ENCODE data around the gene TGM1. TPM values are rescaled to one million over a fixed set of nuclear protein-coding genes. Genes with fewer than 3 reads are reported as not detected.

The TGM1 gene
- total and polyA plus RNA-seq, 10 of the 15 experiments (the other 5 are each of a cell fraction or from before 2014, with no cell fraction given), result 0.05 to 5.9 (median 1.8) TPM

GRCh38 chr14:24212924-24213865 is 49.8 kb downstream of the TGM1 start, which contains the start of gene CHMP4A (continued):
- TF ChIP-seq, protein P1, sequence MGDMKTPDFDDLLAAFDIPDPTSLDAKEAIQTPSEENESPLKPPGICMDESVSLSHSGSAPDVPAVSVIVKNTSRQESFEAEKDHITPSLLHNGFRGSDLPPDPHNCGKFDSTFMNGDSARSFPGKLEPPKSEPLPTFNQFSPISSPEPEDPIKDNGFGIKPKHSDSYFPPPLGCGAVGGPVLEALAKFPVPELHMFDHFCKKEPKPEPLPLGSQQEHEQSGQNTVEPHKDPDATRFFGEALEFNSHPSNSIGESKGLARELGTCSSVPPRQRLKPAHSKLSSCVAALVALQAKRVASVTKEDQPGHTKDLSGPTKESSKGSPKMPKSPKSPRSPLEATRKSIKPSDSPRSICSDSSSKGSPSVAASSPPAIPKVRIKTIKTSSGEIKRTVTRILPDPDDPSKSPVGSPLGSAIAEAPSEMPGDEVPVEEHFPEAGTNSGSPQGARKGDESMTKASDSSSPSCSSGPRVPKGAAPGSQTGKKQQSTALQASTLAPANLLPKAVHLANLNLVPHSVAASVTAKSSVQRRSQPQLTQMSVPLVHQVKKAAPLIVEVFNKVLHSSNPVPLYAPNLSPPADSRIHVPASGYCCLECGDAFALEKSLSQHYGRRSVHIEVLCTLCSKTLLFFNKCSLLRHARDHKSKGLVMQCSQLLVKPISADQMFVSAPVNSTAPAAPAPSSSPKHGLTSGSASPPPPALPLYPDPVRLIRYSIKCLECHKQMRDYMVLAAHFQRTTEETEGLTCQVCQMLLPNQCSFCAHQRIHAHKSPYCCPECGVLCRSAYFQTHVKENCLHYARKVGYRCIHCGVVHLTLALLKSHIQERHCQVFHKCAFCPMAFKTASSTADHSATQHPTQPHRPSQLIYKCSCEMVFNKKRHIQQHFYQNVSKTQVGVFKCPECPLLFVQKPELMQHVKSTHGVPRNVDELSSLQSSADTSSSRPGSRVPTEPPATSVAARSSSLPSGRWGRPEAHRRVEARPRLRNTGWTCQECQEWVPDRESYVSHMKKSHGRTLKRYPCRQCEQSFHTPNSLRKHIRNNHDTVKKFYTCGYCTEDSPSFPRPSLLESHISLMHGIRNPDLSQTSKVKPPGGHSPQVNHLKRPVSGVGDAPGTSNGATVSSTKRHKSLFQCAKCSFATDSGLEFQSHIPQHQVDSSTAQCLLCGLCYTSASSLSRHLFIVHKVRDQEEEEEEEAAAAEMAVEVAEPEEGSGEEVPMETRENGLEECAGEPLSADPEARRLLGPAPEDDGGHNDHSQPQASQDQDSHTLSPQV (IDR thresholded peaks at IDR 0.05), result no peak
- peak; percentile 68 to 74; a peak in 3 of 4 replicates for TF ChIP-seq IKZF2 (IDR thresholded peaks at IDR 0.05)
- peak; percentile 89 for TF ChIP-seq KLF5 (IDR thresholded peaks at IDR 0.05; ENCODE audit: partially characterized antibody)
- peak; percentile 65 for TF ChIP-seq MEF2B (IDR thresholded peaks at IDR 0.05; ENCODE audit: partially characterized antibody, poor library complexity, severe bottlenecking)
- TF ChIP-seq GATAD2B (conservative IDR thresholded peaks at IDR 0.05; ENCODE audit: low read depth), result peak; percentile 77; the same call in 1 of the 2 replicates
- no peak; the same call in 1 of the 2 replicates for TF ChIP-seq TCF12 (IDR thresholded peaks at IDR 0.05; ENCODE audit: low read depth, low read length)
- peak; percentile 93 for TF ChIP-seq POLR2AphosphoS2 (IDR thresholded peaks at IDR 0.05; ENCODE audit: low read depth, low read length)
- peak; percentile 100 for TF ChIP-seq CREB1 (IDR thresholded peaks at IDR 0.05; ENCODE audit: low read depth)
- TF ChIP-seq, protein P2, sequence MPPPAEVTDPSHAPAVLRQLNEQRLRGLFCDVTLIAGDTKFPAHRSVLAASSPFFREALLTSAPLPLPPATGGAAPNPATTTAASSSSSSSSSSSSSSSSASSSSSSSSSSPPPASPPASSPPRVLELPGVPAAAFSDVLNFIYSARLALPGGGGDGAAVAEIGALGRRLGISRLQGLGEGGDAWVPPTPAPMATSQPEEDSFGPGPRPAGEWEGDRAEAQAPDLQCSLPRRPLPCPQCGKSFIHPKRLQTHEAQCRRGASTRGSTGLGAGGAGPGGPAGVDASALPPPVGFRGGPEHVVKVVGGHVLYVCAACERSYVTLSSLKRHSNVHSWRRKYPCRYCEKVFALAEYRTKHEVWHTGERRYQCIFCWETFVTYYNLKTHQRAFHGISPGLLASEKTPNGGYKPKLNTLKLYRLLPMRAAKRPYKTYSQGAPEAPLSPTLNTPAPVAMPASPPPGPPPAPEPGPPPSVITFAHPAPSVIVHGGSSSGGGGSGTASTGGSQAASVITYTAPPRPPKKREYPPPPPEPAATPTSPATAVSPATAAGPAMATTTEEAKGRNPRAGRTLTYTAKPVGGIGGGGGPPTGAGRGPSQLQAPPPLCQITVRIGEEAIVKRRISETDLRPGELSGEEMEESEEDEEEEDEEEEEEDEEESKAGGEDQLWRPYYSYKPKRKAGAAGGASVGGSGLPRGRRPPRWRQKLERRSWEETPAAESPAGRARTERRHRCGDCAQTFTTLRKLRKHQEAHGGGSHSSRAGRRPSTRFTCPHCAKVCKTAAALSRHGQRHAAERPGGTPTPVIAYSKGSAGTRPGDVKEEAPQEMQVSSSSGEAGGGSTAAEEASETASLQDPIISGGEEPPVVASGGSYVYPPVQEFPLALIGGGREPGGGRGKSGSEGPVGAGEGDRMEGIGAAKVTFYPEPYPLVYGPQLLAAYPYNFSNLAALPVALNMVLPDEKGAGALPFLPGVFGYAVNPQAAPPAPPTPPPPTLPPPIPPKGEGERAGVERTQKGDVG (CRISPR knock-in tag; IDR thresholded peaks at IDR 0.05), result peak; percentile 90; the same call in 1 of the 2 replicates
- TF ChIP-seq, protein P3, sequence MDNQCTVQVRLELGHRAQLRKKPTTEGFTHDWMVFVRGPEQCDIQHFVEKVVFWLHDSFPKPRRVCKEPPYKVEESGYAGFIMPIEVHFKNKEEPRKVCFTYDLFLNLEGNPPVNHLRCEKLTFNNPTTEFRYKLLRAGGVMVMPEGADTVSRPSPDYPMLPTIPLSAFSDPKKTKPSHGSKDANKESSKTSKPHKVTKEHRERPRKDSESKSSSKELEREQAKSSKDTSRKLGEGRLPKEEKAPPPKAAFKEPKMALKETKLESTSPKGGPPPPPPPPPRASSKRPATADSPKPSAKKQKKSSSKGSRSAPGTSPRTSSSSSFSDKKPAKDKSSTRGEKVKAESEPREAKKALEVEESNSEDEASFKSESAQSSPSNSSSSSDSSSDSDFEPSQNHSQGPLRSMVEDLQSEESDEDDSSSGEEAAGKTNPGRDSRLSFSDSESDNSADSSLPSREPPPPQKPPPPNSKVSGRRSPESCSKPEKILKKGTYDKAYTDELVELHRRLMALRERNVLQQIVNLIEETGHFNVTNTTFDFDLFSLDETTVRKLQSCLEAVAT (IDR thresholded peaks at IDR 0.05), result no peak
- TF ChIP-seq NFIC (IDR thresholded peaks at IDR 0.05; ENCODE audit: low read depth, low read length), result no peak
- TF ChIP-seq FOXK2 (IDR thresholded peaks at IDR 0.05), result peak; percentile 61
- TF ChIP-seq TAF1 (IDR thresholded peaks at IDR 0.05; ENCODE audit: borderline replicate concordance, low read depth, low read length), result peak; percentile 78
- no peak for TF ChIP-seq SMC3 (IDR thresholded peaks at IDR 0.05; ENCODE audit: borderline replicate concordance, low read length)
- TF ChIP-seq EP300 (IDR thresholded peaks at IDR 0.05; ENCODE audit: borderline replicate concordance in 1 of 2, control insufficient read depth in 1 of 2, low read depth in 2 of 2, low read length in 2 of 2), result no peak
- TF ChIP-seq NR2F1 (conservative IDR thresholded peaks at IDR 0.05), result 0 out of 2 replicates have a peak, but pooled peaks have one; percentile 20
- TF ChIP-seq MYB (IDR thresholded peaks at IDR 0.05; ENCODE audit: borderline replicate concordance, low read depth, low read length), result no peak
- TF ChIP-seq TCF3 (IDR thresholded peaks at IDR 0.05; ENCODE audit: borderline replicate concordance, insufficient read depth, low read depth, low read length), result peak; percentile 66; the same call in 1 of the 2 replicates
